Transverse colon (tissue), 4 donors: ENCODE results near the gene DMD. TPM values are rescaled to one million over a fixed set of nuclear protein-coding genes. Genes with fewer than 3 reads are reported as not detected.

Experiments
- DNase-seq: peaks from one replicate; pipeline ENCODE4 v3.0.0-alpha.2; 2019
- H3K27ac ChIP-seq, 4 donors: fragments of 200-600 bp; sonication (generic); 2 replicates each; pipeline ENCODE4 v1.5.1; 2016 to 2018; ENCODE audit warnings: inconsistent platforms in 4 of 4
- H3K27me3 ChIP-seq: fragments of 200-600 bp; sonication (generic); 2 replicates; pipeline ENCODE4 v1.5.1; 2017; ENCODE audit warnings: inconsistent platforms
- H3K36me3 ChIP-seq, 4 donors: fragments of 200-600 bp; sonication (generic); 2 replicates each; pipeline ENCODE4 v1.5.1; 2017 to 2019; ENCODE audit warnings: inconsistent platforms in 4 of 4
- H3K4me1 ChIP-seq, 4 donors: fragments of 200-600 bp; sonication (generic); 2 replicates each; pipeline ENCODE4 v1.5.1; 2017 to 2020; ENCODE audit warnings: inconsistent platforms in 4 of 4
- H3K4me3 ChIP-seq, 4 donors: fragments of 200-600 bp; sonication (generic); 1 replicate in 1 of 4; 2 replicates in 3 of 4; pipeline versions ENCODE4 v1.5.1 to v1.6.1; 2017 to 2019; ENCODE audit warnings: inconsistent platforms in 4 of 4
- H3K9me3 ChIP-seq, 2 donors: fragments of 200-600 bp; sonication (generic); 2 replicates each; pipeline ENCODE4 v1.5.1; 2017 to 2019; ENCODE audit warnings: inconsistent platforms in 2 of 2
- EP300 ChIP-seq: sonication (generic); formaldehyde crosslinking; IDR thresholded peaks from one replicate; pipeline ENCODE4 v1.6.1; 2017; ENCODE audit warnings: antibody characterized with exemption, low read depth
- POLR2A ChIP-seq: fragments of 450-650 bp; IDR thresholded peaks from one replicate; pipeline ENCODE4 v1.6.1; 2016; ENCODE audit warnings: antibody characterized with exemption, mild to moderate bottlenecking, moderate library complexity
- POLR2AphosphoS5 ChIP-seq, 3 donors: sonication (generic); formaldehyde crosslinking; IDR thresholded peaks; one replicate each; pipeline ENCODE4 v1.6.1; 2016; ENCODE audit warnings: antibody characterized with exemption in 3 of 3
- WGBS, 2 donors: methylation state at CpG; one replicate each; pipeline ENCODE4 v1.1.5; 2018; ENCODE audit warnings: low coverage in 1 of 2; 5-methylcytosine and 5-hydroxymethylcytosine counted together
- in situ Hi-C, 4 donors: fragments of 200-750 bp; cut with MboI; loops; one replicate each; pipeline versions ENCODE4 v1.15.0 to v1.15.1; 2017; ENCODE audit warnings: low sequenced_read_pairs in 3 of 4, low pct_ligation_motif_present in 1 of 4, low pct_unique_long_range_greater_than_20kb in 1 of 4
- intact Hi-C: fragments of 100-400 bp; cut with DNase I; formaldehyde crosslinking; loops from one replicate; pipeline ENCODE4 v1.15.1; 2023; ENCODE audit warnings: low total_unique reads
- total RNA-seq, 4 donors: library from RNA; depleted of rRNA; stranded (reverse); fragments of >200 nt; gene quantifications; one replicate each; pipeline ENCODE4 v1.1.0, GENCODE V29; 2016
- TF ChIP-seq, protein P1 (sequence below), 5 experiments: fragments of 200-600 bp in 3 of 5; fragments of 450-650 bp in 2 of 5; sonication (generic) in 3 of 5; IDR thresholded peaks; 1 replicate in 2 of 5; 2 replicates in 3 of 5; pipeline ENCODE4 v1.5.1; 2016 to 2017; ENCODE audit warnings: antibody characterized with exemption in 5 of 5, inconsistent platforms in 3 of 5, mild to moderate bottlenecking in 2 of 5, moderate library complexity in 1 of 5

The DMD gene
- total RNA-seq, 4 donors from 2014 or later, result 20.9 to 44.6 (median 32.5) TPM

DNA sequence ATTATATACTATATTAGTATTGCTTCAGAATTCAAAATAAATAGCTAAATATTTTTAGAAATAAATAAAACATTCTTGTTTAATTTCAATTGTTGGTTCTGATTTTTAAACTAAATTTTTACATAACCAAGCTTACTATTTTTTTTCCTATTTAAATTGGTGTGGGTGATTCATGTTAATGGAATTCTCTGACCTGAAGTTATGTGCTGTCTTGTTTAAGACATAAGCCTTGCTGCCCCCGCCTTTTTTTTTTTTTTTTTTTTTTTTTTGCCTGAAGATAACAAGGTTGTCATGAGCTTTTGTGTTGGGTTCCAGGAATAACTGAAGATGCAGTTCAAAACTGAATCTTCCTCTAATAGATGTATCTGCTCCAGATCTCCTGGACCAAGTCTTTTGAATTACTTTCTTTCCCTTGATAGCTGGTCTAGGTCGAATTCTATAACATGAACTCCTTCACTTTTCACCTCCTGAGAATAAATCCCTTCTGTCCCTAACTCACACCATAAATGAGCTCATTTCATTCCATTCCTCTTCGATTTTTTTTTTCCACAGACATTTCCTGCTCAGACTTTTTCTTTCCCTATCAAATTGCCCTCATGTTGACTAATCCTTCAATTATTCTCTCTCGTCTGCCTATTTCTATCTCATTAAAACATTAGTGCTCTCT is 1878.1 kb downstream of the DMD start:
- no peaks in the 10 kb centered on the region for H3K27me3 ChIP-seq
- 35 to 45% methylated on average over 3 to 4 of the region's 4 CpGs for WGBS, 2 donors
- H3K9me3 ChIP-seq, result no peaks in the 10 kb centered on the region
- no peak overlapping the region for H3K27ac ChIP-seq
- H3K36me3 ChIP-seq, result no peaks in the 10 kb centered on the region
- H3K4me3 ChIP-seq, result no peak overlapping the region
- TF ChIP-seq EP300 (no peak), POLR2A (no peak), POLR2AphosphoS5 (IDR thresholded peaks at IDR 0.05) (no peak)
- TF ChIP-seq, protein P1, sequence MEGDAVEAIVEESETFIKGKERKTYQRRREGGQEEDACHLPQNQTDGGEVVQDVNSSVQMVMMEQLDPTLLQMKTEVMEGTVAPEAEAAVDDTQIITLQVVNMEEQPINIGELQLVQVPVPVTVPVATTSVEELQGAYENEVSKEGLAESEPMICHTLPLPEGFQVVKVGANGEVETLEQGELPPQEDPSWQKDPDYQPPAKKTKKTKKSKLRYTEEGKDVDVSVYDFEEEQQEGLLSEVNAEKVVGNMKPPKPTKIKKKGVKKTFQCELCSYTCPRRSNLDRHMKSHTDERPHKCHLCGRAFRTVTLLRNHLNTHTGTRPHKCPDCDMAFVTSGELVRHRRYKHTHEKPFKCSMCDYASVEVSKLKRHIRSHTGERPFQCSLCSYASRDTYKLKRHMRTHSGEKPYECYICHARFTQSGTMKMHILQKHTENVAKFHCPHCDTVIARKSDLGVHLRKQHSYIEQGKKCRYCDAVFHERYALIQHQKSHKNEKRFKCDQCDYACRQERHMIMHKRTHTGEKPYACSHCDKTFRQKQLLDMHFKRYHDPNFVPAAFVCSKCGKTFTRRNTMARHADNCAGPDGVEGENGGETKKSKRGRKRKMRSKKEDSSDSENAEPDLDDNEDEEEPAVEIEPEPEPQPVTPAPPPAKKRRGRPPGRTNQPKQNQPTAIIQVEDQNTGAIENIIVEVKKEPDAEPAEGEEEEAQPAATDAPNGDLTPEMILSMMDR (IDR thresholded peaks at IDR 0.05), result no peak
- DNase-seq, result no peak
- no peaks in the 10 kb centered on the region for H3K4me1 ChIP-seq
- intact Hi-C loops (no loop called here), in situ Hi-C loops (no loop called here)

DNA sequence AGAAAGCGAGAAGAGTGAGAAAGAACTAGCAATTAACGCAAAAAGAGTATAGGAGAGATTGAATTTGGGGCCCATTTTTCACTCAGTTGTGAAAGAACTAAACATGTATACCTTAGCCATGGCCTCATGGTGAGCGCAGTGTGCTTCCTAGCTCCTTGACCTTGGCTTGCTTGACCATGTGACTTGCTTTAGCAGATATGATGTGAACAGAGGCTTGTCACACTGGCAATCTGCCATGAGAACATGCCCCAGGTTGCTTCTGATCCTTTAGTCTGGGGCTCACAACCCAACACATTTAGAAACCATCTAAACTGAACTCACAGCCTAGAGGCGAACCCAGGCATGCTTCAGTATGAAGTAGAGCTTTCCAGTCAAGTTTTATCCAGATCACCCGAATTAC is 1879.4 kb downstream of the DMD start:
- 72% methylated on average over 5 of the region's 5 CpGs; no CpG with 5 or more reads in 1 of the 2 donors for WGBS, 2 donors
- intact Hi-C loops, result no loop called here
- Histone ChIP-seq H3K9me3 (no peaks in the 10 kb centered on the region), H3K4me3 (no peak overlapping the region), H3K27me3 (no peaks in the 10 kb centered on the region), H3K36me3 (no peaks in the 10 kb centered on the region), H3K27ac (no peak overlapping the region), H3K4me1 (no peaks in the 10 kb centered on the region)
- in situ Hi-C loops, result no loop called here
- DNase-seq, result no peak
- TF ChIP-seq POLR2A (no peak), POLR2AphosphoS5 (IDR thresholded peaks at IDR 0.05) (no peak), EP300 (no peak)
- TF ChIP-seq, protein P1 (IDR thresholded peaks at IDR 0.05), result no peak

DNA sequence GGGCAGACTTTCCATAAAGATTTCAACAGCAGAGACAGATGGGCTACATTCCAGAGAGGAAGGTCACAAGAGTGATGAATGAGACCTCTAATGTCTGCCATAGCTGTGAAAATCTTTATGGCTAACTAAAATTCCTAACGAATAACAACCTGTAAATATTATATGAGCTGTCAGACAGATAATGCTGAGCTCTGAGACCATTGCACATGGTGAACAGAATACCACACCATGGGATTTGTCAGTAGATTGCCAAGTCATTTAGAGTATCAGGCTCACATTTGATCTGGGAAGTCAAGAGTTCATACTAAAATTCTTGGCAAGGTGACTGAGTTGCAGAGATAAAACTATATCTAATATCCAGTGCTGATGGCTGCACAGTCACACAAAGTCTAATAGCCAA is 1880.3 kb downstream of the DMD start:
- 34% methylated on average over 1 of the region's 1 CpG; no CpG with 5 or more reads in 1 of the 2 donors for whole genome bisulfite sequencing, 2 donors
- DNase-seq, result no peak

DNA sequence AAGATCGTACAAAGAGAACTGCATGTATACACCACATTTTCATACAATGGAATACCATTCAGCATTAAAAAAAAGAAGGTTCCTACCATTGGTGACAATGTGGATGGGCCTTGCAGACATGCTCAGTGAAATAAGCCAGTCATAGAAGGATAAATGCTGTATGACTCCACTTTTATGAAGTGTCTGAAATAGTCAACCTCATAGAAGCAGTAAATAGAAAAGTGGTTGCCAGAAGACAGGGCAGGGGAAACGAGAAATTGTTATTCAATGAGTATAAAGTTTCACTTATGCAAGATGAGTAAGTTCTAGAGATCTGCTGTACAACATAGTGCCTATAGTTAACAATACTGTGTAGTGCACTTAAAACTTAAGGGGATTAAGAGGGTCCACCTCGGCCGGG is 1882.1 kb downstream of the DMD start:
- Histone ChIP-seq H3K36me3 (no peaks in the 10 kb centered on the region), H3K4me3 (no peak overlapping the region), H3K4me1 (no peaks in the 10 kb centered on the region), H3K27ac (no peak overlapping the region), H3K27me3 (no peaks in the 10 kb centered on the region), H3K9me3 (no peaks in the 10 kb centered on the region)
- WGBS, 2 donors, result 74% methylated on average over 4 of the region's 4 CpGs; no CpG with 5 or more reads in 1 of the 2 donors
- in situ Hi-C loops, result no loop called here
- intact Hi-C loops, result no loop called here
- TF ChIP-seq, protein P1 (IDR thresholded peaks at IDR 0.05), result no peak
- TF ChIP-seq POLR2AphosphoS5 (IDR thresholded peaks at IDR 0.05) (no peak), POLR2A (no peak), EP300 (no peak)
- DNase-seq, result no peak

More for the DNA sequence above, 1880.3 kb downstream of the DMD start:
- in situ Hi-C loops (no loop called here), intact Hi-C loops (no loop called here)
- Histone ChIP-seq H3K9me3 (no peaks in the 10 kb centered on the region), H3K27ac (no peak overlapping the region), H3K4me1 (no peaks in the 10 kb centered on the region), H3K27me3 (no peaks in the 10 kb centered on the region), H3K36me3 (no peaks in the 10 kb centered on the region), H3K4me3 (no peak overlapping the region)
- TF ChIP-seq, protein P1 (IDR thresholded peaks at IDR 0.05), result no peak
- TF ChIP-seq POLR2A (no peak), EP300 (no peak), POLR2AphosphoS5 (IDR thresholded peaks at IDR 0.05) (no peak)
